ENCODE measurements around the gene C22orf23.

C22orf23 gene

DNA sequence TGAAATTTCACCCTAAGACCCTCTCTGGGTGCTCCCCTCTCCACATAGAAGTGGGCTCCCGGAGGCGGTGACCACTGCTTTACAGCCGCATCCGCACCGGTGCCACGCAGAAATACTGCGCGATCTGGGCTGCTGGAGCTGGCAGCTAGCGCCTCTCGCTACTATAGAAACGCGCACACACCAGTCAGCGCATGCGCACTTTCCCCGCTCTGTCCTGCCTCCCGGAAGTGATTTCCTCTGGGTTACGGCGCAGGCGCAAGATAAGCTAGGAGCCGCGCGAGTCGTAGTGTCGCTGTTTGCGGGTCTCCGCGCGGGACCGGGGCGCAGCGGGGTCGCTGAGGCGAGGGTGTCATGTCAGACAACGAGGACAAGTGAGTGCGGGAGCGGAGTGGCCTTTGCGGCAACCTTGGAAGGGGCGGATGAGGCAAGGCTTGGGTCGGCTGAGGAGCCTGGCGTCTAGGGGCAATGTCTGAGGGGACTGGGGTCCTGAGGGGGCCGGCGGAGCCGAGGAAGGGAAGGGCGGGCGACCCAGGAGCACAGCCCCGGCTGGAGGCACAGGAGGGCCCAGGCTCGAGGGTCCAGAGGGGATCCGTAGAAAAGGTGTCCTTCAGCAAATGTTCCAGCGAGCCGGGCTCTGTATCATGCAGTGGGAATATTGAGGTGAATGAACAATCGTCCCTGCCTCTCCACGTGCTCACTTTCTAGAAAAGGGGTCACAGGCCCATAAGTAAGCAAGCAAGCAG is at the start of gene C22orf23, which contains the start of gene POLR2F:
TSS of gene C22orf23 (minus strand) at position 165 of the 743 bp plus-strand sequence. CDS start 452 bp downstream, outside the sequence.
TSS of gene POLR2F (plus strand) at position 263 of the 743 bp plus-strand sequence. CDS start at position 352, 89 bp downstream.
- peak; percentile 89 to 96 for DNase-seq

GRCh38 chr22:37999640-38000272 is 46.4 kb upstream of the C22orf23 start:
- DNase-seq, result peak; percentile 20 to 73

- no peak for DNase-seq
Measured at GRCh38 chr22:37999236-37999635, 45.8 kb upstream of the C22orf23 start.

DNA sequence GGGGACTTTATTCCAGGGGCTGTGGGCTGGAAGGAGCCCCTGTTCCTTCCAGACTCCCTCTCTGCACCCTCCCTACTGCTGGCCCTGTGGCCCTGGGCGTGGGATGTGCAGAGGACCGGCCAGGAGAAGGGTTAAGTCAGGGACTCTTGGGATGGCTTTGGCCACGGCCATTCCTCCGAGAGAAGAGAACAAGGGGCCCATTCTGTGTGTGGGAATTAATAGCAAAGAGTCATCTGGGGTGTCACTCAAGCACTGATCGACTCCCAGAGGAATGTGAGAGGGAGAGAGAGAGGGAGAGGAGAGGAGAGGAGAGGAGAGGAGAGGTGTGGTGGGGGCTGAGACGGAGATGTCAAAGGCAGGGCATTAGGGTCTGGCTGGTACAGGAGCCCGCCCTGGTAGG is 45.1 kb upstream of the C22orf23 start:
- no peak for DNase-seq

- DNase-seq, result peak; percentile 80 to 89
Measured at GRCh38 chr22:37996515-37997246, 43.3 kb upstream of the C22orf23 start.

GRCh38 chr22:37996079-37996478 is 42.7 kb upstream of the C22orf23 start:
- DNase-seq, result no peak

GRCh38 chr22:37995460-37995859 is 42.1 kb upstream of the C22orf23 start:
- DNase-seq, result no peak

- no peak for DNase-seq
Measured at GRCh38 chr22:37994982-37995381, 41.6 kb upstream of the C22orf23 start.

- DNase-seq, result no peak
Measured at GRCh38 chr22:37994049-37994448, 40.6 kb upstream of the C22orf23 start.

- no peak for DNase-seq
Measured at GRCh38 chr22:37991731-37992442, 38.5 kb upstream of the C22orf23 start.

DNA sequence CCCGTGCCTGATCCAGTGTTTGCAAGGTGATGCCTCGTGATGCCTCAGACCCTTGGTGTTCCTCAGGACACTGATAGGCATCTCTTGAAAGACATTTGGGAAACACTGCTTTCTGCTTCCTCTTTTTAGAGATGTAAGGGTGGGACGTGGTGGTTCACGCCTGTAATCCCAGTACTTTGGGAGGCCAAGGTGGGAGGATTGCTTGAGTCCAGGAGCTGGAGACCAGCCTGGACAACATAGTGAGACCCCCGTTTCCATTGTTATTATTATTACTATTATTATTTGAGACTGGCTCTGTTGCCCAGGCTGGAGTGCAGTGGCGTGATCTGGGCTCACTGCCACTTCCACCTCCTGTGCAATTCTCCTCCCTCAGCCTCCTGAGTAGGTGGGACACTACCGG is 37.5 kb upstream of the C22orf23 start:
- no peak for DNase-seq

DNA sequence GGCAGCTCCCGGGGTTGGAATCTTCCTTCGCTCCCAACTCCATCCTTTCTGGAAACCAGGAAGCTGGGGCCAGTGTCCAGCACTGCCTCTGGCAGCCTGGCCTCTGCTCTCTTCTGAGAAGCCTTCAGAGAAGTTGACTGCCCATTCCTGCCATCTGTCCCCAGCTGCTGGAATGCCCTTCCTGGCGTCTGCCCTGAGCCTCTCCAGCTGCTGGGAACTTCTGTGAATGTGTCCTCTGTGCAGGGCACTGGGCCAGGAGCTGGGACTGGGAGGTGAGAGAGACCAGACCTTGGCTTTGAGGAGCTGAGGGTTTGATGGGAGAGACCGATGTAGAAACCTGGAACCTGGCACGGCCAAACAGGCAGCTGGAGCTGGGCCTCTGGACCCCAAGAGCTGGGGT is 36.9 kb upstream of the C22orf23 start:
- DNase-seq, result peak in 1 of 2 experiments; percentile 14

GRCh38 chr22:37989146-37990045 is 36.0 kb upstream of the C22orf23 start:
- DNase-seq, result no peak

DNA sequence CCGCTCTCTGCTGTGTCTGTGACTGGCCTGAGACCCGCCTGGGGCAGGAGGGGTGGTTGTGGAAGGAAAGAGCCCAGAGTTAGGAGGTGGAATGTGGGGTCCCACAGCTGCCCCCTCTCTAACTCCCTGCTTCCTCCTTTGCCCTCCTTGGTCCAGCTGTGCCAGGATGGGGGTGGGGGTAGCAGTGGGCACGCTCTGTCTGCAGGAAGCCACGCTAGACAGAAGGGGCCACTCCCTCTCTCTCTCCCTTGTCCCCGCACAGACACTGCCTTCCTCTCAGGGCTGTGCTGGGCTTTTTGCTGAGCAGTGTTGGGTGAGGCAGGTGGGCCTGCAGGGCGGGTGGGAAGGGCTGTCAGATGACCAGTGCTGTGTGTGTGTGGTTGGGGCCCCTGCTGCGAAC is 33.0 kb upstream of the C22orf23 start:
- no peak for DNase-seq

DNA sequence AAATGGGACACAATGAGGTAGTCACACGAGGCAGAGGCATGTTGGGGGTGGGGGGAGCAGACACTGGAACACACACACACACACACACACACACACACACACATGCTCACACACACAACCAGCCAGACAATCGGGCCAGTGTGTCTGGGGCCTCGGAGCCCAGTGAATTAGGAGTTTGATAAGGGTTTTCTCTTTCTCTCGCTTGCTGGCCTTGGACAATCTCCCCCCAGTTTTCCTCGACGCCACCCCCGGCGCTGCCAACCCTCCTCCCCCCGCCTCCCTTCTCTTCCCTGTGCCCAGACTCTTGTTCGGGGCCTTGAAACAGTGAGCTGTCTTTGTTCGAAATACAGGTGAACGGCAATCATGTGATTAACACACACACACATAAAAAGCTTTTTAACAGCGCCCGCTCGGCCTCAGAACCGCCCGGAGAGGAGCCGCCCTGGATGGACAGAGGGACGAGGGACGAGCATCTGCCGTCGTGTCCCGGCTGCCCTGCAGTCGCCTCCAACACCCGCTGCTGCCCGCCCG is 32.4 kb upstream of the C22orf23 start:
- no peak for DNase-seq

DNA sequence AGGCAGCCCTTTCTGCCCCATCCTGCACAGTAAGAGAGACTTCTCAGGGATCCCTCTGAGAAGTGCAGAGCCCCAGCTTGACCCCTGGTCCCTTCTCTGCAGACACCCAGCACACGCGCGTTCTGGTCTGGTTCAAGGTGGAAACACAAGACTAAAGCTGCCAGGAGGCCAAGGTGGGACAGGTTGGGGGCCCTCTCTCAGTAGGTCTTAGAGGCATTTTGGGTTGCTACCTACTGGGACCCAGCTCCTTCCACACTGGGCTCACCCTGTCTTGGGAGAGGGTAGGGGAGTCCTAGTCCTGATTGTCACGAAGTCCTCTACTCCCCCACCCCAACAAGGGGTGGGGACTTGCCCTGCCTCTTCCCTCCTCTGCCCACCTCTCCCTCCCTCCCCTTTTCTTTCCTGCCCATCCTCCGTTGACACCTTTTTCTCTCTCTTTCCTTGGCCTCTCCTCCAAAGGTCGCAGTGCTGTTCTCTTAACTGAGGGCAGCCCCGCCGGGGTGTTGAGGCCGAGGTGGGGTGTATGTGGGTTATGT is 31.7 kb upstream of the C22orf23 start:
- DNase-seq, result no peak

DNA sequence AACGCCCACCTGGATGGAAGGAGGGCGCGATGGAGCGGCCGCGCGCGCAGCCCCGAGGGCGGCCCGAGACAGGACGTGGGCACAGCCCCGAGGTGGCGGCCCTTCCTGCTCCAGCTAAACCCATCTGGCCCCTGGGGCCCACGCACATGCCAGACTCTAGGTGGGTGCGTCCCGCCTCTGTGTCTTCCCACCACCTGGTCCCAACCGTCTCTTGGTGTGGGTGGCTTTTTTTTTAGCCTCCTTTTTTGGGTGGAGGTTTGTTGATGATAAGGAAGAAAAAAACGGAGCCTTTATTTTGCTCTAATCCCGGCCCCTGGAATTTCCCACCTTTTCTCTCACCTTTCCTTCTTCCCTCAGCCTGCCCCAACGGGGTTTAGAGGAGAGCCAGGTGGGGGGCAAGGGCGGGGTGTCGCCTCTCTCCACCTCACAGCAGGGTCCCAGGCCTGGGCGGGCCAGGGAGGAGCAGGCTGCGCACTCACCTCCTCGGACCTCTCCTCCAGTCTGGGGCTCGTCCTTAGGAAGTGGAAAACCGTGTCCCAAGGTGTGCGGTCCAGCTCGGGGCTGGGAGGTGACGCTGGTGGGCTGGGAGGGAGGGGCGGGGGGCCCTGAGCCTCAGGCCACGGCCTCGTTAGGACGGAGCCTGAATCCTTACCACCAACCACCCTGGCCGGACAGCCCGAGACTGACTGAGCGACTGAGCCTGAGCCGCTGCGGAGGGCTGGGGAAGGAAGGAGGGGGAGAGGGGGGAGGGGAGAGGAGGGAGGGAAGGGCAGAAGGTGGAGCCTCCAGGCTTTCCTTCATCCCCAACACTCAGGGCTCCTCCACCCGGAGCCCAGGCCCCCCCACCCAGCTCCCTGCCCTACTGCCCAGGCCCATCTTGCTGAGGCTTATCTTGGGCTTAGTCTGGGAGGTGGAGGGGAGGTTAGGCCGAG is 30.7 kb upstream of the C22orf23 start, which contains the start of gene SOX10:
TSS of gene SOX10 (minus strand) at position 696 of the 932 bp plus-strand sequence. CDS start 771 bp downstream, outside the sequence.
- no peak for DNase-seq

DNA sequence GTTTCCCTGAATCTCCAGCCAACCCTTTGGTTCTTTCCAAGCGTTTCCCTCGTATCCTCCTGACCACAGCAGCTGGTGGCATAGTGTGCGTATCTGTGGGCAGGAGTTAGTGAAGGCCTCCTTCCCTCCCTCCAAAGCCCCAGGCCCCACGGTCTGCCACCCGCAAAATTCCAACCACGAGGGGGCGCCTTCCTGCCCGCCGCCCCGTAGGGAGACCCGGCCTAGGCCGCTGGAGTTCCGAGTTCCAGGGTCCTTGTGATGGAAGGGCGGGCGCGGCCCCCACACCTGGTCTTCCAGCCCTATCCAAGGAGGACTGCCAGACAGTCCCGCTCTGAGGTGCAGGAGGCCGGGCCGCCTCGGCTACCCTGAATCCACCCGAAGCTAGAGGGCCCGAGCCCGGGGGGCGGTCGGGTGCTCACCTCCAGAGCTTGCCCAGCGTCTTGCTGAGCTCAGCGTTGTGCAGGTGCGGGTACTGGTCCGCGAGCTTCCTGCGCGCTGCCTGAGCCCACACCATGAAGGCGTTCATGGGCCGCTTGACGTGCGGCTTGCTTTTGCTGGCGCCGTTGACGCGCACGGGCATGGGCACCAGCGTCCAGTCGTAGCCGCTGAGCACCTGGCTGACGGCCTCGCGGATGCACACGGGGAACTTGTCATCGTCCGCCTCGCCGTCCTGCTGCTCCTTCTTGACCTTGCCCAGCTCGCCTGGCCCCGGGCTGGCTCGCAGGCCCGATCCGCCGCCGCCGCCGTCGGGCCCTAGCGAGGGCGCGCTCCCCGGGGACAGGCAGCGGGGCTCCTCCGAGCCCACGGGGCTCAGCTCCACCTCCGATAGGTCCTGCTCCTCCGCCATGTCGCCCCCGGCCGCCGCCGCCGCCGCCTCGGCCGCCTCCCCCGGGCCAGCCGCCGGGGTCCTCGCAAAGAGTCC is 29.8 kb upstream of the C22orf23 start:
- DNase-seq, result no peak

Measured in NCI-H524 (cell line).